ENCODE data around the gene TADA1. TPM values are rescaled to one million over a fixed set of nuclear protein-coding genes. Genes with fewer than 3 reads are reported as not detected.
A peak's percentile ranks its signal among the peaks of the same experiment; 100 is the strongest.
"Not testable (repeated sequence)": the region's sequence is repeated elsewhere in the genome, so short reads cannot be mapped to it uniquely, and the experiment has no call there.

The TADA1 gene
- total RNA-seq, 1 donor from 2014 or later, result 11.7 TPM

GRCh38 chr1:166884040-166884642, 8.1 kb upstream of the TADA1 start:
- Mint-ChIP-seq H3K9me3 (ENCODE audit: unreplicated experiment) (no peaks in the 10 kb centered on the region), H3K27me3 (ENCODE audit: unreplicated experiment) (peaks cover 3% of the 10 kb centered on the region), H3K4me1 (ENCODE audit: unreplicated experiment) (peaks cover 5% of the 10 kb centered on the region), H3K27ac (ENCODE audit: unreplicated experiment) (no peak overlapping the region), H3K36me3 (ENCODE audit: low read depth, unreplicated experiment) (no peaks in the 10 kb centered on the region), H3K4me3 (ENCODE audit: unreplicated experiment) (no peak overlapping the region)
- TF ChIP-seq, protein P1, sequence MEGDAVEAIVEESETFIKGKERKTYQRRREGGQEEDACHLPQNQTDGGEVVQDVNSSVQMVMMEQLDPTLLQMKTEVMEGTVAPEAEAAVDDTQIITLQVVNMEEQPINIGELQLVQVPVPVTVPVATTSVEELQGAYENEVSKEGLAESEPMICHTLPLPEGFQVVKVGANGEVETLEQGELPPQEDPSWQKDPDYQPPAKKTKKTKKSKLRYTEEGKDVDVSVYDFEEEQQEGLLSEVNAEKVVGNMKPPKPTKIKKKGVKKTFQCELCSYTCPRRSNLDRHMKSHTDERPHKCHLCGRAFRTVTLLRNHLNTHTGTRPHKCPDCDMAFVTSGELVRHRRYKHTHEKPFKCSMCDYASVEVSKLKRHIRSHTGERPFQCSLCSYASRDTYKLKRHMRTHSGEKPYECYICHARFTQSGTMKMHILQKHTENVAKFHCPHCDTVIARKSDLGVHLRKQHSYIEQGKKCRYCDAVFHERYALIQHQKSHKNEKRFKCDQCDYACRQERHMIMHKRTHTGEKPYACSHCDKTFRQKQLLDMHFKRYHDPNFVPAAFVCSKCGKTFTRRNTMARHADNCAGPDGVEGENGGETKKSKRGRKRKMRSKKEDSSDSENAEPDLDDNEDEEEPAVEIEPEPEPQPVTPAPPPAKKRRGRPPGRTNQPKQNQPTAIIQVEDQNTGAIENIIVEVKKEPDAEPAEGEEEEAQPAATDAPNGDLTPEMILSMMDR (IDR thresholded peaks at IDR 0.05; ENCODE audit: unreplicated experiment), result peak; percentile 83
- peak; percentile 83 for DNase-seq (ENCODE audit: low spot score)

DNA sequence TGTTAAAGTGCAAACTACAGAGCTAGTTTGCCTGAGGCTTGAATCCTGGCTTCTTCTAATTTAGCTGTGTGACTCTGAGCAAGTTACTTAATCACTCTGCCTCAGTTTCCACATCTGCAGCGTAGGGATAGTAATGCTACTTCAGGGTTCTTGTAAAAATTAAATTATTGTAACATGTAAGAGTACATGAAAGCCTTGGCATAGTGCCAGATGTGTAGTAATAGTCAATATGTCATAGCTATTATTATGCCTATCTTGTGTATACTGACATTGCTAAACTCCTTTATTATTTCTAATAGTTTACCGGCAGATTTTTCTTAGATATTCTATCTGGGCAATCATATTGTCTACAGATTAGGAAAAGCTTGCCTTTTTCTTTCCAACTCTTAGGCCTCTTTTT, 6.8 kb upstream of the TADA1 start:
- peaks cover 5% of the 10 kb centered on the region for H3K4me1 Mint-ChIP-seq (ENCODE audit: unreplicated experiment)

DNA sequence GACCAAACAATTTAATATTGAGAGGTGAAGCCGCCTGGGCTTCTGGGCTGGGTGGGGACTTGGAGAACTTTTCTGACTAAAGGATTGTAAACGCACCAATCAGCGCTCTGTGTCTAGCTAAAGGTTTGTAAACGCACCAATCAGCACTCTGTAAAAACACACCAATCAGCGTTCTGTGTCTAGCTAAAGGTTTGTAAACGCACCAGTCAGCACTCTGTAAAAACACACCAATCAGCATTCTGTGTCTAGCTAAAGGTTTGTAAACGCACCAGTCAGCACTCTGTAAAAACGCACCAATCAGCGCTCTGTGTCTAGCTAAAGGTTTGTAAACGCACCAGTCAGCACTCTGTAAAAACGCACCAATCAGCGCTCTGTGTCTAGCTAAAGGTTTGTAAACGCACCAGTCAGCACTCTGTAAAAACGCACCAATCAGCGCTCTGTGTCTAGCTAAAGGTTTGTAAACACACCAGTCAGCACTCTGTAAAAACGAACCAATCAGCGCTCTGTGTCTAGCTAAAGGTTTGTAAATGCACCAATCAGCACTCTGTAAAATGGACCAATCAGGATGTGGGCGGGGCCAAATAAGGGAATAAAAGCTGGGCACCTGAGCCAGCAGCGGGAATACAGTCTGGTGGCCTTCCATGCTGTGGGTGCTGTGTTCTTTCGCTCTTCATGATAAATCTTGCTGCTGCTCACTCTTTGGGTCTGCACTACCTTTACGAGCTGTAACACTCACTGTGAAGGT, 2.3 kb upstream of the TADA1 start:
- not testable (repeated sequence) for H3K36me3 Mint-ChIP-seq (ENCODE audit: low read depth, unreplicated experiment); H3K9me3 Mint-ChIP-seq (ENCODE audit: unreplicated experiment); H3K4me3 Mint-ChIP-seq (ENCODE audit: unreplicated experiment); DNase-seq (ENCODE audit: low spot score)
- Mint-ChIP-seq H3K27me3 (ENCODE audit: unreplicated experiment) (peaks cover 11% of the 10 kb centered on the region), H3K4me1 (ENCODE audit: unreplicated experiment) (peaks cover 15% of the 10 kb centered on the region), H3K27ac (ENCODE audit: unreplicated experiment) (peak overlapping the region; percentile 30)

More for the DNA sequence above, 6.8 kb upstream of the TADA1 start:
- no peak for DNase-seq (ENCODE audit: low spot score)
- H3K27ac Mint-ChIP-seq (ENCODE audit: unreplicated experiment), result no peak overlapping the region
- peaks cover 5% of the 10 kb centered on the region for H3K27me3 Mint-ChIP-seq (ENCODE audit: unreplicated experiment)
- H3K9me3 Mint-ChIP-seq (ENCODE audit: unreplicated experiment), result no peaks in the 10 kb centered on the region
- H3K4me3 Mint-ChIP-seq (ENCODE audit: unreplicated experiment), result no peak overlapping the region
- TF ChIP-seq, protein P1 (IDR thresholded peaks at IDR 0.05; ENCODE audit: unreplicated experiment), result no peak
- no peaks in the 10 kb centered on the region for H3K36me3 Mint-ChIP-seq (ENCODE audit: low read depth, unreplicated experiment)

- Mint-ChIP-seq H3K27ac (ENCODE audit: unreplicated experiment) (peak overlapping the region; percentile 76), H3K27me3 (ENCODE audit: unreplicated experiment) (peaks cover 11% of the 10 kb centered on the region), H3K36me3 (ENCODE audit: low read depth, unreplicated experiment) (peaks cover 8% of the 10 kb centered on the region)
Observed at GRCh38 chr1:166876540-166876838, 425 bp upstream of the TADA1 start.

DNA sequence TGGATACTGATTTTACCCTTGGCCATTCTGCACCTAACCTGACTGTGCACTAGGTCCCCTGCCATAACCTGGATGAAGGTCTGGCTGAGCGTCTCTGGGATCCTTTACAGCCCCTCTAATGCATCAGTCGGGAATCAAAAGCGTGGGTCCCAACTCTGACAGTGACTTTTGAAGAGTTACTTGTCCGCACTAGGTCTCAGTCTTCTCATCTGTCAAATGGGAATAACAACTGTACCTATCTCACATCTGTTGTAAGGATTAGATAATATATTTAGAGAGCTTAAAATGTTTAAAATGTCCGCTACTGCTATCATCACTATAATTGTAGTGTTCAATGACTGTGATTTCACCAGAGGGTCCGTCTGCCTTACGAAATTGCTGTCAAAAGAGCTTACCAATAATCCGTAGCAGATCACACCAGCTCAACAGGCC, 746 bp downstream of the TADA1 start:
- Mint-ChIP-seq H3K4me3 (ENCODE audit: unreplicated experiment) (peak overlapping the region; percentile 94), H3K27ac (ENCODE audit: unreplicated experiment) (peak overlapping the region; percentile 75), H3K9me3 (ENCODE audit: unreplicated experiment) (no peaks in the 10 kb centered on the region), H3K27me3 (ENCODE audit: unreplicated experiment) (peaks cover 11% of the 10 kb centered on the region), H3K4me1 (ENCODE audit: unreplicated experiment) (peaks cover 15% of the 10 kb centered on the region), H3K36me3 (ENCODE audit: low read depth, unreplicated experiment) (peaks cover 8% of the 10 kb centered on the region)
- no peak for DNase-seq (ENCODE audit: low spot score)
- TF ChIP-seq, protein P1 (IDR thresholded peaks at IDR 0.05; ENCODE audit: unreplicated experiment), result no peak

More at GRCh38 chr1:166876540-166876838, 425 bp upstream of the TADA1 start:
- Mint-ChIP-seq H3K9me3 (ENCODE audit: unreplicated experiment) (no peaks in the 10 kb centered on the region), H3K4me3 (ENCODE audit: unreplicated experiment) (peak overlapping the region; percentile 94), H3K4me1 (ENCODE audit: unreplicated experiment) (peaks cover 15% of the 10 kb centered on the region)
- TF ChIP-seq, protein P1 (IDR thresholded peaks at IDR 0.05; ENCODE audit: unreplicated experiment), result no peak
- no peak for DNase-seq (ENCODE audit: low spot score)
